GM23248 (cell line): ENCODE data around the gene FGF2. TPM values are rescaled to one million over a fixed set of nuclear protein-coding genes. Genes with fewer than 3 reads are reported as not detected.

Source experiments
- DNase-seq: peaks from one replicate; pipeline ENCODE4 v3.0.0-alpha.2; 2015
- H2AFZ ChIP-seq: fragments of 200-600 bp; sonication (generic); 2 replicates; pipeline ENCODE4 v1.6.1; 2016; ENCODE audit warnings: antibody characterized with exemption
- H3F3A ChIP-seq: fragments of 200-600 bp; sonication (generic); 2 replicates; pipeline ENCODE4 v1.6.1; 2016; ENCODE audit warnings: mild to moderate bottlenecking, antibody characterized with exemption, mixed run types; ENCODE audit not compliant: insufficient read depth
- H3K27ac ChIP-seq: fragments of 200-600 bp; sonication (generic); 2 replicates; pipeline ENCODE4 v1.5.1; 2016; ENCODE audit warnings: mild to moderate bottlenecking
- H3K27me3 ChIP-seq: fragments of 200-600 bp; sonication (generic); replicated peaks from 2 replicates; pipeline ENCODE4 v1.6.1; 2016; ENCODE audit warnings: mild to moderate bottlenecking; ENCODE audit not compliant: insufficient read depth
- H3K36me3 ChIP-seq: fragments of 200-600 bp; sonication (generic); 2 replicates; pipeline ENCODE4 v1.6.1; 2016; ENCODE audit warnings: low read depth, mild to moderate bottlenecking
- H3K4me1 ChIP-seq: fragments of 200-600 bp; sonication (generic); 2 replicates; pipeline ENCODE4 v1.6.1; 2016; ENCODE audit warnings: mild to moderate bottlenecking; ENCODE audit not compliant: insufficient read depth
- H3K4me2 ChIP-seq: fragments of 200-600 bp; sonication (generic); one replicate; pipeline ENCODE4 v1.6.1; 2016; ENCODE audit warnings: mild to moderate bottlenecking; ENCODE audit not compliant: unreplicated experiment
- H3K4me3 ChIP-seq: fragments of 200-600 bp; sonication (generic); 2 replicates; pipeline ENCODE4 v1.5.1; 2016; ENCODE audit warnings: mild to moderate bottlenecking
- H3K79me2 ChIP-seq: fragments of 200-600 bp; sonication (generic); 2 replicates; pipeline ENCODE4 v1.6.1; 2016; ENCODE audit warnings: mild to moderate bottlenecking; ENCODE audit not compliant: insufficient read depth
- H3K9ac ChIP-seq: fragments of 200-600 bp; sonication (generic); 2 replicates; pipeline ENCODE4 v1.6.1; 2016; ENCODE audit warnings: mild to moderate bottlenecking
- H3K9me2 ChIP-seq: fragments of 200-600 bp; sonication (generic); 2 replicates; pipeline ENCODE4 v1.6.1; 2016; ENCODE audit warnings: mixed run types, mild to moderate bottlenecking, moderate library complexity; ENCODE audit not compliant: insufficient read depth
- H3K9me3 ChIP-seq: fragments of 200-600 bp; sonication (generic); one replicate; pipeline ENCODE4 v1.6.1; 2017; ENCODE audit warnings: low read depth
- H4K20me1 ChIP-seq: fragments of 200-600 bp; sonication (generic); 2 replicates; pipeline ENCODE4 v1.6.0; 2016; ENCODE audit not compliant: insufficient read depth
- EZH2 ChIP-seq: fragments of 200-600 bp; sonication (generic); IDR thresholded peaks from 2 replicates; pipeline ENCODE4 v1.6.1; 2018; ENCODE audit warnings: antibody characterized with exemption, mild to moderate bottlenecking; ENCODE audit not compliant: insufficient read depth, poor library complexity, severe bottlenecking
- EZH2phosphoT487 ChIP-seq: fragments of 200-600 bp; sonication (generic); IDR thresholded peaks from 2 replicates; pipeline ENCODE4 v1.6.1; 2018; ENCODE audit warnings: antibody characterized with exemption, moderate library complexity, mild to moderate bottlenecking, low read depth; ENCODE audit not compliant: insufficient read depth
- WGBS, 2 experiments: methylation state at CpG; one replicate each; pipeline ENCODE4 v1.1.6; 2015 to 2017; ENCODE audit warnings: low lambda C conversion rate in 2 of 2, low coverage in 1 of 2; ENCODE audit errors: missing lambda C conversion rate in 2 of 2; 5-methylcytosine and 5-hydroxymethylcytosine counted together
- in situ Hi-C: fragments of 300-500 bp; cut with MboI; formaldehyde crosslinking; loops from 2 replicates; pipeline ENCODE4 v1.15.0; 2020
- polyA plus RNA-seq: library from polyadenylated mRNA; unstranded; fragments of >200 nt; fragmentation: Nextera tagmentation; extraction: Ambion mirVana; gene quantifications from 2 replicates; pipeline ENCODE4 v1.2.1, GENCODE V29; 2016
- total RNA-seq: library from RNA; depleted of rRNA; stranded (reverse); fragments of >200 nt; shearing (Covaris generic); gene quantifications from 2 replicates; pipeline ENCODE4 v1.2.3, GENCODE V29; 2014

FGF2 gene
- total and polyA plus RNA-seq, 2 experiments from 2014 or later: 36.9 to 306 TPM

DNA sequence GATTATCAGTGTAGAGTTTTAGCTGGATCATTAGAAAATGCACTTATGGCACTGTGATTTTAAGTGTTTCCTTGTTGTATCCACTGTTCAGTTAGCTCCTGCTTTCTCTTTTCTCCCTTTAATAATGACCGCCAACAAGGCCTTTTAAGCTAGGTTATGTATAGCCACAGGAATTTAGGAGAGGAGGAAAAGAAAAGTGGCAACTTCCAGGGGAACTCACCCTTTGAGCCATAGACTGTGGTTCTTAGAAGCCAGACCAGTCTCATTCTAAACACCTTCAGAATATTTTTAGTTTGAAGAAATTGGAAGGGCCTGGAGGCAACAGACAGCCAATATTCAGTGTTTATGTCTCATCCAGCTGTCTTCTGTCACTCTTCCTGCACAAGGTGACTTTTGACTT lies 6.1 kb downstream of the FGF2 start:
- Histone ChIP-seq H3K27me3 (no peaks in the 10 kb centered on the region), H3K9ac (peak overlapping the region; percentile 86), H2AFZ (no peak overlapping the region), H3K4me1 (peaks cover 78% of the 10 kb centered on the region), H3K4me2 (peak overlapping the region; percentile 98), H3K9me2 (no peaks in the 10 kb centered on the region), H3K27ac (peak overlapping the region; percentile 95), H3F3A (peaks cover 98% of the 10 kb centered on the region), H3K79me2 (peaks cover 100% of the 10 kb centered on the region), H3K9me3 (no peaks in the 10 kb centered on the region), H3K36me3 (peaks cover 55% of the 10 kb centered on the region), H4K20me1 (peaks cover 30% of the 10 kb centered on the region), H3K4me3 (peak overlapping the region; percentile 84)
- no peak for TF ChIP-seq EZH2phosphoT487
- TF ChIP-seq EZH2: no peak
- in situ Hi-C loops: no loop called here
- WGBS, 2 experiments: 91 to 95% methylated on average over 1 of the region's 1 CpG
- peak; percentile 38 for DNase-seq

DNA sequence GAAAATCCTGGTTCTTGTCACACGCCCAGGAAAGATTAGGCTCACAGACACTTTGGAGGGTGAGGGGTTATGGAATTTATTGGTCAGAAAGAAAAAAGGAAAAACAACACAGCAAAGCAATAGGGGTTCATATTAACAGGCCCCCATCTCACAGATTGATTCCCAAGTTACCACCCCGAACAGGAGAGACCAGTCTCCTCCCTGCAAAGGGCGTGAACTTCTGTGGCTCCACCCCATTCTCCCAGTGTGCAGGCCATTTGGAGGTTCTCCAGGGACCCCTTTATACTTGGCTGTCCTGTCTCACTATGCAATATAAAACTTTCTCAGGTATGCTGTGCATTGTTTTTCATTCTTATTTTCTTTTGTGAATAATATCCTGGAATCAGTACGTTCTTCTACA lies 7.4 kb downstream of the FGF2 start:
- no peaks in the 10 kb centered on the region for H3K9me3 ChIP-seq
- peaks cover 98% of the 10 kb centered on the region for H3F3A ChIP-seq
- H2AFZ ChIP-seq: no peak overlapping the region
- TF ChIP-seq EZH2phosphoT487 (no peak), EZH2 (no peak)
- H3K4me2 ChIP-seq: peak overlapping the region; percentile 98
- peaks cover 100% of the 10 kb centered on the region for H3K79me2 ChIP-seq
- H3K27ac ChIP-seq: peak overlapping the region; percentile 95
- in situ Hi-C loops: no loop called here
- no peak for DNase-seq
- WGBS, 2 experiments: 91 to 92% methylated on average over 4 of the region's 4 CpGs
- peaks cover 42% of the 10 kb centered on the region for H4K20me1 ChIP-seq
- H3K9me2 ChIP-seq: no peaks in the 10 kb centered on the region
- H3K27me3 ChIP-seq: no peaks in the 10 kb centered on the region
- H3K4me1 ChIP-seq: peaks cover 91% of the 10 kb centered on the region
- H3K36me3 ChIP-seq: peaks cover 54% of the 10 kb centered on the region
- peak overlapping the region; percentile 84 for H3K4me3 ChIP-seq
- H3K9ac ChIP-seq: peak overlapping the region; percentile 86

DNA sequence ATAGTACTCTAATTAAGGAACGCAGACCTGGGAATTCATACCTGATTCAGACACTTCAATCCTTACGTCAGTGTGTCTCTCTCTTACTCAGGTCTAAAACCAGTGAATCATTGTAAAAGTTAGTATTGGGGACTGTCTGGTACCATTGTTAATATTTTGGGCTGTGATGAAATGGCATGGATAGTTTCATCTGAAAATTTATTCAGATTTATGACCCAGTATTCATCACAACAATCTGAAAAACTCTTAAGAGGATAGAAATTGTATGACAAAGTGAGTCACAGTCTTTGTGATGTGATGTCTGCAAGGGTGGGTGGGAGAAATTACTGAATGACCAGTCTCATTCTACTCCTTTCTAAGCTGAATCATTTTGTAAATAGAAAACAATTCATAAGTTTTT lies 10.3 kb downstream of the FGF2 start:
- in situ Hi-C loops: no loop called here
- H3K27me3 ChIP-seq: no peaks in the 10 kb centered on the region
- H3K9me2 ChIP-seq: no peaks in the 10 kb centered on the region
- H4K20me1 ChIP-seq: peaks cover 51% of the 10 kb centered on the region
- H3K4me3 ChIP-seq: peak overlapping the region; percentile 84
- H3K4me1 ChIP-seq: peaks cover 95% of the 10 kb centered on the region
- peak overlapping the region; percentile 95 for H3K27ac ChIP-seq
- peaks cover 62% of the 10 kb centered on the region for H3K36me3 ChIP-seq
- no peak overlapping the region for H2AFZ ChIP-seq
- peaks cover 100% of the 10 kb centered on the region for H3K79me2 ChIP-seq
- TF ChIP-seq EZH2phosphoT487: no peak
- no peak for TF ChIP-seq EZH2
- H3K9me3 ChIP-seq: no peaks in the 10 kb centered on the region
- H3K4me2 ChIP-seq: peak overlapping the region; percentile 98
- peak overlapping the region; percentile 10; the same call in 1 of the 2 replicates for H3K9ac ChIP-seq
- peaks cover 100% of the 10 kb centered on the region for H3F3A ChIP-seq
- WGBS, 2 experiments: 46 to 53% methylated on average over 2 of the region's 2 CpGs
- peak; percentile 81 for DNase-seq

DNA sequence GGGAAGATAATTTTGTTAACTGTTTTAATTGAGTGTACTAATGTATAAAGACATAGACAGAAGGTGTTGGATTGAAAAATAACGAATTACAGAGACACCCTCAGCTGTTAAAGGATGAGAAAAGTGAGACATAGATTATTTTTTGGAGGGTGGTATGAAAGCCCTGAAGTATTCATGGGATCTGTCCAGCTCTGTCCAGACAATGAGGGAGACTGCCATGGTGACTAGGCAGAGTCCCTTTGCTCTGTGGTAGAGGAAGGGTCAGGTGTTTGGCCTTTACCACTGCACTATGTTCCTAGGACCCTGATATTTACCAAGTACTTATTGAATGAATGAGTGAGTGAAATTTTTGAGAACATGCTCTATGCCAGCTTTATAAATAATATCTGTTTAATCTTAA lies 11.4 kb downstream of the FGF2 start:
- no peak overlapping the region for H2AFZ ChIP-seq
- in situ Hi-C loops: no loop called here
- H3K27ac ChIP-seq: peak overlapping the region; percentile 95
- no peaks in the 10 kb centered on the region for H3K9me3 ChIP-seq
- H4K20me1 ChIP-seq: peaks cover 57% of the 10 kb centered on the region
- no peak for TF ChIP-seq EZH2phosphoT487
- no peak for TF ChIP-seq EZH2
- H3K9ac ChIP-seq: no peak overlapping the region
- peaks cover 95% of the 10 kb centered on the region for H3K4me1 ChIP-seq
- H3K36me3 ChIP-seq: peaks cover 65% of the 10 kb centered on the region
- DNase-seq: no peak
- no peaks in the 10 kb centered on the region for H3K27me3 ChIP-seq
- peaks cover 100% of the 10 kb centered on the region for H3K79me2 ChIP-seq
- peak overlapping the region; percentile 98 for H3K4me2 ChIP-seq
- H3F3A ChIP-seq: peaks cover 100% of the 10 kb centered on the region
- WGBS, 2 experiments: 97 to 100% methylated on average over 1 of the region's 1 CpG
- H3K4me3 ChIP-seq: peak overlapping the region; percentile 84
- H3K9me2 ChIP-seq: no peaks in the 10 kb centered on the region
